Small intestine (tissue), 7 donors: ENCODE measurements around the gene SHD. TPM values are rescaled to one million over a fixed set of nuclear protein-coding genes. Genes with fewer than 3 reads are reported as not detected.

Experiments used
- DNase-seq, 2 donors: peaks; one replicate each; pipeline versions ENCODE4 v3.0.0 to v3.0.0-alpha.2; 2013
- FAIRE-seq: peaks from 2 replicates; lab custom pipeline; 2012; peaks lifted over from hg19 to GRCh38; lab: Jason Lieb, UNC
- H3K27ac ChIP-seq, 3 donors: one replicate each; pipeline ENCODE4 v1.5.1; 2013; ENCODE audit warnings: low read length in 2 of 3, mild to moderate bottlenecking in 2 of 3, control low read depth in 1 of 3, inconsistent platforms in 1 of 3, low read depth in 1 of 3, moderate library complexity in 1 of 3
- H3K27me3 ChIP-seq, 3 donors: one replicate each; pipeline ENCODE4 v1.6.1; 2013; ENCODE audit warnings: low read length in 3 of 3, inconsistent platforms in 1 of 3; ENCODE audit not compliant: control insufficient read depth in 3 of 3, insufficient read depth in 3 of 3
- H3K36me3 ChIP-seq, 3 donors: one replicate each; pipeline ENCODE4 v1.6.1; 2013; ENCODE audit warnings: low read length in 3 of 3, inconsistent platforms in 1 of 3, low read depth in 1 of 3, mild to moderate bottlenecking in 1 of 3, moderate library complexity in 1 of 3; ENCODE audit not compliant: control insufficient read depth in 3 of 3, insufficient read depth in 2 of 3
- H3K4me1 ChIP-seq, 3 donors: one replicate each; pipeline ENCODE4 v1.6.1; 2013; ENCODE audit warnings: low read length in 2 of 3, inconsistent platforms in 1 of 3, low read depth in 1 of 3, mild to moderate bottlenecking in 1 of 3, moderate library complexity in 1 of 3; ENCODE audit not compliant: control insufficient read depth in 3 of 3, insufficient read depth in 2 of 3
- H3K4me3 ChIP-seq, 3 donors: one replicate each; pipeline ENCODE4 v1.5.1; 2013; ENCODE audit warnings: low read length in 3 of 3, control low read depth in 1 of 3, inconsistent platforms in 1 of 3, low read depth in 1 of 3, mild to moderate bottlenecking in 1 of 3, moderate library complexity in 1 of 3
- H3K9me3 ChIP-seq, 2 donors: one replicate each; pipeline ENCODE4 v1.6.1; 2013; ENCODE audit warnings: low read depth in 1 of 2, low read length in 1 of 2; ENCODE audit not compliant: control insufficient read depth in 2 of 2, insufficient read depth in 1 of 2
- WGBS, 3 donors: extraction: QIAGEN DNeasy Blood & Tissue Kit; methylation state at CpG; one replicate each; pipeline ENCODE4 v1.1.7; 2013; 5-methylcytosine and 5-hydroxymethylcytosine counted together
- polyA plus RNA-seq, 4 donors: library from polyadenylated mRNA; stranded (reverse) in 3 of 4; unstranded in 1 of 4; fragments of 200-250 nt in 3 of 4; fragments of 120-200 nt in 1 of 4; gene quantifications; one replicate each; pipeline versions ENCODE4 v1.2.1 to v1.2.3, GENCODE V29; 2013
- donor health status: healthy with polysubstance abuse.
- donor health status: control.
- donor health status: control.
- donor health status: Bipolar disorder and iron deficiency.
- donor health status: healthy.

The SHD gene
- polyA plus RNA-seq, 4 donors = 4.7 to 25.7 (median 10.6) TPM

- H3K4me3 ChIP-seq = no peak overlapping the region
- peaks cover 0 to 19% (median 3%) of the 10 kb centered on the region in 3 donors for H3K36me3 ChIP-seq
- 61 to 85% (median 76%) methylated on average over 28 to 37 of the region's 37 CpGs for WGBS, 3 donors
- H3K4me1 ChIP-seq = peaks cover 0 to 14% (median 0%) of the 10 kb centered on the region in 3 donors
- peaks cover 0 to 16% (median 0%) of the 10 kb centered on the region in 3 donors for H3K27me3 ChIP-seq
- DNase-seq (no peak), FAIRE-seq (no peak)
- no peak overlapping the region for H3K27ac ChIP-seq
- peaks cover 0 to 38% of the 10 kb centered on the region in 2 donors for H3K9me3 ChIP-seq
These were observed 44.0 kb downstream of the SHD start for GRCh38 chr19:4322942-4323665.

DNA sequence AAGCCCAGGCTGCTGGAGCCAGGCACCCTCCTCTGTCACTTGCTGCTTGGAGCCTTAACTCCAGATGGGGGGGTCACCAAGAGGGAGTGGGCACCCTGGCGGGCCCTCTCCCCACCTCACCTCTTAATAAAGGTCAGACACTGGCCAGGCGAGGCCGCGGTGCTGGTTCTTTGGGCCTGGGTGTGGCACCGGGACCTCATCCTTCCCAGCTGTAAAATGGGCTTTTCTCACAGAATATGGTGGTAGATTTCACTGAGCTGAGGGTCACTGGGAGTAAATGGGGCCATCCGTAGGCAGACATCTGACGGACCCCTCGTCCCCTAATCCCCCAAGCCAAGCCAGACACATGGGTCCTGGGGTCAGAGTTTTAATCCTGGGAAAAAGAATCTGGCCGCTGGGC lies 44.6 kb downstream of the SHD start:
- Histone ChIP-seq H3K36me3 (peaks cover 0 to 19% (median 3%) of the 10 kb centered on the region in 3 donors), H3K4me1 (peaks cover under 1 to 16% (median 2%) of the 10 kb centered on the region in 3 donors), H3K9me3 (peaks cover 0 to 37% of the 10 kb centered on the region in 2 donors), H3K4me3 (no peak overlapping the region), H3K27ac (no peak overlapping the region), H3K27me3 (peaks cover 0 to 16% (median 0%) of the 10 kb centered on the region in 3 donors)
- WGBS, 3 donors = 85 to 95% (median 91%) methylated on average over 9 of the region's 9 CpGs
- DNase-seq (no peak), FAIRE-seq (no peak)

DNA sequence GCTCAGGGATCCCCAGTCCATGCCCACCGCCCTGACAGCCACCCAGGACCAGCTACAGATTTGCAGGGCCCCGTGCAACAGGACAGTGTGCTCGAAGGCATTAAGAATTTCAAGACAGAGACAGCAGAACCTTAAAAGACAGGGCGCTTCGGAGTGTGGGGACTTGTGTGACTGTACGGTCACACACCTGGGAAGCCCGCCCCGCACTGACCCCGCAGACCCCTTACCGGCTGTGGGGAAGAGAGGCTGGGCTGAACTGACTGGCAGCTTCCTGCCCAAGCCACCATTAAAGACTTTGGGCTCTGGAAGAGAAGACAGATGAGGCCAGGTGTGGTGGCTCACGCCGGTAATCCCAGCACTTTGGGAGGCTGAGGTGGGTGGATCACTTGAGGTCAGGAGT lies 45.2 kb downstream of the SHD start:
- Histone ChIP-seq H3K27ac (no peak overlapping the region), H3K4me3 (no peak overlapping the region), H3K4me1 (peaks cover 2 to 22% (median 3%) of the 10 kb centered on the region in 3 donors), H3K9me3 (peaks cover 0 to 32% of the 10 kb centered on the region in 2 donors), H3K36me3 (peaks cover 0 to 19% (median 3%) of the 10 kb centered on the region in 3 donors), H3K27me3 (peaks cover 0 to 16% (median 0%) of the 10 kb centered on the region in 3 donors)
- 82 to 88% (median 87%) methylated on average over 12 of the region's 12 CpGs for WGBS, 3 donors
- no peak for FAIRE-seq
- DNase-seq = no peak

- no peak overlapping the region for H3K4me3 ChIP-seq
- peaks cover 0 to 18% of the 10 kb centered on the region in 2 donors for H3K9me3 ChIP-seq
- no peak overlapping the region for H3K27ac ChIP-seq
- H3K27me3 ChIP-seq = peaks cover 0 to 16% (median 0%) of the 10 kb centered on the region in 3 donors
- WGBS, 3 donors = 59 to 79% (median 74%) methylated on average over 12 to 13 of the region's 13 CpGs
- H3K4me1 ChIP-seq = peaks cover 2 to 25% (median 3%) of the 10 kb centered on the region in 3 donors
- peaks cover 0 to 36% (median 5%) of the 10 kb centered on the region in 3 donors for H3K36me3 ChIP-seq
- FAIRE-seq (no peak), DNase-seq (no peak)
These were observed 47.3 kb downstream of the SHD start for GRCh38 chr19:4326215-4326836.

DNA sequence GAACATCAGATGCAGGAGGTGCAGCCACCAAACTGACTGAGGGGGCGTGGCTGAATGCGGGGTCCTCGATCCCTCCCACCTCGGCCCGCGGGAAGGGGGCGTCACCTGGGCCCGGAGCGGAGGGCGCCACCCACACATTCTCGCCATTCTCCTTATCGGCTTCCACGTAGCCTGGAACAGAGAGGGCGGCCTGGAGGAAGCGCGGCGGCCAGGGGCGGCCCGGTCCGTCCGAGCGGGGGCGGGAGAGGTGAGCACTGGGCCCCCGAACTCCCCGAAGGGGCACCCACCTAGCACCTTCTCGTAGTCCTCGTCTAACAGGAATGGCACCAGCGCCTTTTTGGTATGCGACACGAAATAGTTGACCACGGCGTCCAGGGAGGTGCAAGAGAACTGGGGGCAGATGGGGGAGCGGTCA lies 47.8 kb downstream of the SHD start:
- Histone ChIP-seq H3K27ac (no peak overlapping the region), H3K9me3 (peaks cover 0 to 13% of the 10 kb centered on the region in 2 donors), H3K36me3 (peaks cover 0 to 36% (median 5%) of the 10 kb centered on the region in 3 donors), H3K4me3 (no peak overlapping the region), H3K27me3 (peaks cover 0 to 16% (median 0%) of the 10 kb centered on the region in 3 donors), H3K4me1 (peaks cover 2 to 25% (median 3%) of the 10 kb centered on the region in 3 donors)
- DNase-seq (no peak), FAIRE-seq (no peak)
- WGBS, 3 donors = 31 to 75% (median 66%) methylated on average over 33 of the region's 33 CpGs

DNA sequence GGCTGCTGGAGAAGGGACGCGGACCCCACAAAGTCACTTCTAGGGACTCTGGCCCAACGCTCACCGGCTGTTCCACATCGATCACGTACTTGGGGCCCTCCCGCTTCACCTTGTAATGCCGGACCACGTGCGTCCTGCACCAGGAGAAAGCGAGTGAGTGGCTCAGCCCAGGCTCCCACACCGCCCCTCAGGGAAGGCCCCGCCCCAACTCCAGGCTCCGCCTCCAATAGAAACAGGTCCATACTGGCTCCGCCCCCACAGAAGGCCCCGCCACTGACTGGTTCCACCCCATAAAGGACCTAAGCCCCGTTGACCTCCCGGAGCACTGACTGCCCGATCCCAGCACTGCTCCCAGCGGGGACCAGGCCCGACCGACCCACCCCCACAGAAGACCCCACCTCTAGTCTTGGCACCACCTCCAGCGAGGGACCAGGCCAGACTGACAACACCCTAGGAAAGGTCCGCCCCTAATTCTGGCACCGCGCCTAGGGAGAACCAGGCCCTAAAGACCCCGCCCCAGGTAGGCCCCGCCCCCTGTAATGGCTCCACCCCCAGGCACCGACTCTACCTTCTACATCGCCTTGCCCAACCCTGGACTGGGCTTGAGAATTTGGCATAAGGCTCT lies 48.3 kb downstream of the SHD start:
- peak overlapping the region in 2 of 3 donors; percentile 28 to 37 for H3K4me3 ChIP-seq

DNA sequence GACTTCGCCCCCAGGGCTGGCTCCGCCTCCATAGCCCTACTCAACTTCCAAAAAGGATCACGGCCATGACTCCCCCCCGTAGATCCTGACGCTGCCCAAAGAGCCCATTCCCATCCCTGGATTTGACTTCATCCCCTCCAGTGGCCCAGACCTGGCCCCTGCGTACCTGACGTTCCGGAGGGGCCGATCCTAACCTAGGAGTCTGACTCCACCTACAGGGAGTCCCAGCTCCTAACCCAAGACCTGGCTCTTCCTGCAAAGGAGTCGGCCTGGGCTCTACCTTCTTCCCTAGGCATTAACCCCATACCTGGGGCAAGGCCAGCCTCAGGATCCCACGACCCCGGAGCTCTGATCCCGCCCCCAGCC lies 48.8 kb downstream of the SHD start:
- no peak for DNase-seq
- Histone ChIP-seq H3K4me1 (peaks cover 2 to 25% (median 3%) of the 10 kb centered on the region in 3 donors), H3K27me3 (peaks cover 0 to 16% (median 0%) of the 10 kb centered on the region in 3 donors), H3K27ac (peak overlapping the region in 2 of 3 donors; percentile 30 to 32), H3K36me3 (peaks cover 0 to 42% (median 5%) of the 10 kb centered on the region in 3 donors), H3K9me3 (peaks cover 0 to 3% of the 10 kb centered on the region in 2 donors), H3K4me3 (peak overlapping the region in 2 of 3 donors; percentile 28 to 37)
- no peak for FAIRE-seq
- 15 to 33% (median 15%) methylated on average over 13 of the region's 13 CpGs for WGBS, 3 donors

More for the DNA sequence above, 48.3 kb downstream of the SHD start:
- 17 to 72% (median 39%) methylated on average over 27 to 30 of the region's 30 CpGs for WGBS, 3 donors
- Histone ChIP-seq H3K4me1 (peaks cover 2 to 25% (median 3%) of the 10 kb centered on the region in 3 donors), H3K27ac (peak overlapping the region in 1 of 3 donors; percentile 32), H3K27me3 (peaks cover 0 to 16% (median 0%) of the 10 kb centered on the region in 3 donors), H3K36me3 (peaks cover 0 to 37% (median 5%) of the 10 kb centered on the region in 3 donors), H3K9me3 (peaks cover 0 to 8% of the 10 kb centered on the region in 2 donors)
- FAIRE-seq = no peak
- peak in 1 of 2 donors; percentile 90 for DNase-seq
